HG03064 (cell line): Measurements from ENCODE around the gene C5orf24.

Source experiments
- ATAC-seq: cut with Tn5 transposase; IDR thresholded peaks from one replicate; pipeline ENCODE4 v1.9.1; 2021; ENCODE audit warnings: low read depth; ENCODE audit not compliant: unreplicated experiment

The C5orf24 gene

GRCh38 chr5:134905246-134905996, 59.7 kb downstream of the C5orf24 start:
- peak; percentile 25 for ATAC-seq

GRCh38 chr5:134906811-134907210, 61.0 kb downstream of the C5orf24 start:
- ATAC-seq = no peak
